Stimulated activated CD4-positive, alpha-beta T cell treated with anti-CD3 and anti-CD28 coated beads, TNF-alpha, amount 100 ng/mL, for 1 hour (primary cell): ENCODE results near the gene SLC44A3.
"Not testable (repeated sequence)": the region's sequence is repeated elsewhere in the genome, so short reads cannot be mapped to it uniquely, and the experiment has no call there.

ENCODE experiments used
- DNase-seq, 3 donors: peaks; one replicate each; pipeline ENCODE4 v3.0.0-alpha.2; 2020; ENCODE audit warnings: low read depth in 3 of 3, low spot score in 1 of 3

The SLC44A3 gene

DNA sequence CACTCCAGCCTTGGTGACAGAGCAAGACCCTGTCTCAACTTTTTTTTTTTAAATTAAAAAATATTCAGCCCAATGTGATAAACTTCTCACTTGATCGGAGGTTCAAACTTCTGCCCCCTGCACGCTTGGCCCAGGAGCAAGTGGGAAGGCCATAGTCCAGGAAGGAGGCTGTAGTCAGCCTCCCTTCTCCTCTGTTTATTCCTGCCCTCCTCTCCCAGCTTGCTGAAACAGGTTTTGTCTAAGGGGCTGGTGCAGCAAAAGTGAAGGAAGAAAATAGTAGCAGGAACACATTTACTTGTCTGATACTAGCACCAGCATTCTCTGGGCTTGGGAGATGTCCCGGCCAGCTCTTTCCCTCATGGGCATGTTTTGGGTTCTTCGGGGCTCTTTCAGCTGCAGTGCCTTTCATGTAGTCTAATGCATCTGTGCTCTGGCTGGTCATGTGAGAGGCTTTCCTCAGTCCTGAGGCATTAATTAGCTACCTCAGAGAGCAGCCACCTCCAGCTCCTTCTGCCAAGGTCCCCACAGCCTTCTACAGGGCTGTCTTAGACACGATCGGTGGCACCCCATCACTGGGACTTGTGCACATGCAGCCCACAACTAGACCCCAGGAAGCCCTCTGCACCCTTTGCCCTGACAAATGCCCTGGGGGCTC, 12.9 kb downstream of the SLC44A3 start:
- no peak for DNase-seq

DNA sequence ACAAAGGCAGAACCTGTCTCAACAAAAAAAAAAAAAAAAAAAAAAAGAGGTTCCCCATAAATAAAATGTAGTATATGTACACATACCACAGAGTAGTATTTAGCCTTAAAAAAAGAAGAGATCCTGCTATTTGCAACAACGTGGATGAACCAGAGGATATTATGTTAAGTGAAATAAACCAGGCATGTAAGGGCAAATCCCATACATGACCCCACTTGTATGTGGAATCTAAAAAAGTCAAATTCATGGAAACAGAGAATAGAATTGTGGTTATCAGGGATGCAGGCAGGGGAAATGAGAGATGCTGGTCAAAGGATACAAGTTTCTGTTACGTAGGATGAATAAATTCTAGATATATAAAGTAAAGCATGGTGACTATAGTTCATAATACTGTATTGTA, 16.7 kb downstream of the SLC44A3 start:
- no peak for DNase-seq

DNA sequence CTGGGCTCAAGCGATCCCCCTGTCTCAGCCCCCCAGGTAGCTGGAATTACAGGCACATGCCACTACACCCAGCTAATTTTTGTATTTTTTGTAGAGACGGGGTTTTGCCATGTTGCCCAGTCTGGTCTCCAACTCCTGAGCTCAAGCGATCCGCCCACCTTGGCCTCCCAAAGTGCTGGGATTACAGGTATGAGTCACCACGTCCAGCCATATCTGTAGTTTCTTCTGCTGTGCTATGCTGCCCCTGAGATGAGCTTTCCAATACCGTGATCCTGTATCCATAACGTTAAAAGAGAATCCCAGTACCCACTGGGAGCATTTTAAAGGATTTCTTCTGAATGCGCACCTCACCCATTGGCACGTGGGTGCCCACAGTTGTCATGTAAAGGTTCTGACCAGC, 20.2 kb downstream of the SLC44A3 start:
- DNase-seq: not testable (repeated sequence)

DNA sequence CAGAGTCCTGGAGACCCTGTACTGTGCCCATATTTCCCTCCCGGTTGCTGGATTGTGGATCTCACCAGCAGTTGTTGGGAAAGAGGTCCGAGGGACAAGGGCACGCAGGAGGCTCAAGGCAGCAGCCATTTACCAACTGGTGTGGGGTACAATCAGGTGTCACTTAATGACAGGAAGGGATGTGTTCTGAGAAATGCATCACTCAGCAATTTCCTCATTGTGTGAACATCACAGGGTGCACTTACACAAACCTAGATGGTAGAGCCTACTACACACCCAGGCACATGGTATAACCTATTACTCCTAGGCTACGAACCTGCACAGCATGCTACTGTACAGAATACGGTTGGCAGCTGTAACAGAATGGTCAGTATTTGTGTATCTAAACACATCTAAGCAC, 20.7 kb downstream of the SLC44A3 start:
- DNase-seq: no peak

DNA sequence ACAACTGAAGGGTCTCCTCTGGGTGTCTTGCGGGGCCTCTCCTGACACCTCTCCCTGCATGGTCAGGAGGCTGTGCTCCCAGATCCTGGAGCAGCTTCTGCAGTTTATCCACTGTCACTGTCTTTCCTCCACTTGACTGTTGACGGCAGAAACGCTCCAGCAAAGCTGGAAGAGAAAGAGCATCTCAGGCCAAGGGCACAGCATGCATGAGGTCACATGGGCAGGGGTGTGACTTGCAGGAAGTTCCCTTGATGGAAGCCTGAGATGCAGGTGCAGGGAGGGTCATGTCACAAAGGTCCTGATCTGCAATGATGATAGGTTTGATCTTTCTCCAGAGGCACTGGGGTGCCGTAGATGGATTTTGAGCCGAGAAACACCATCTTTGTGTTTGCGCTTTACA, 23.3 kb downstream of the SLC44A3 start:
- no peak for DNase-seq

DNA sequence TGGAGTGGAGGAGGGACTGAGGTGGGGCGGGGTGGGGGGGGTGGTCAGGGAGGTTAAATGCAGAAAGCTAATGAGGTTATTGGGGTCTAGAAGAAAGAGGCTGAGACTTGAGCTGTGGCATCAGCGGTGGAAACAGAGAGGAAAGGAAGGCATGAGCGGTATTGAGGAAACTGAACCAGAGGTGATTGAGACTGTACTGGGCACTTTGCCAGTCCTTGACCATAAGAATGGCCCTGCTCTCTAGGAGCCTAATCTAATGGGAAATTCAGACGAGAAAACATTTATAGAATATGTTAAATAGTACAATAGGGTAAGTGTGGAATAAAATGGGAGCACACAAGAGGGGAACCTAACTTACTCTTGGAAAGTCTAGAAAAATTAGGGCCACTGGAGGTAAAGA, 23.7 kb downstream of the SLC44A3 start:
- no peak for DNase-seq

DNA sequence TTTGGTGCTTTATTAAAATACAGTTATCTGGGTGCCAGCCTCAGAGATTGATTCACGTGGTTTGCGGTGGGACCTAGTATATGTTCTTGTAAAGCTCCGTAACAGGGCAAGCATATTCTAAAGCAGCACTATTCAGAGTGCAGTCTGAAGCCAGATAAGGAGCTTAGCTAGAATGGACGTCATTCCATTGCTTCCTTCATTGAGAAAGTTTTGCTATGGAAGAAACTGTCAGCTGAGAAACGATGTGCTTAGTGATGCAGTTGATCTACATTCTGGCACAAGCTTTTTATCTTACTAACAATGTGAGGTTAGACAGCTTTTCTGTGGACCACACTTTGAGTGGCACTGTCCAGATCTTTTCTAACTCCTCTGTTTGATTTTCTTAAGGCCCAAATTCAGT, 26.2 kb downstream of the SLC44A3 start:
- no peak for DNase-seq

DNA sequence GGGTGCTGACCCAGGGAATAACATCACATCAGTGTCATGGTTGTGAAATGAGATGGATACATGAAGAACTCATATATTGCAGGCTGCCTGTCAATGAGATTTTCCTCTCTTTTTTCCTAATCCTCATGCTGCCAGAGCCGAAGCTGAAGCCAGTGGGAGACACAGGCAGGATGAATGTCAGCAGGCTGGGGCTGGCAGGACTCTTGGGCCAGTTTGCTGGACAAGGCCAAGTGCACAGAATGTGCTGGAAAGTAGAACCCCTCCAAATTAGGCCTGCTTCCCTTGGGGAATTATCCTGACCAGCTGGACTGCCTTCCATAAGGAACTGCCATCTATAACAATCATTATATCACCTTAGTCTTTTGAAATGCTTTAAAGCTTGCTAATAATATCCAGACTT, 31.4 kb downstream of the SLC44A3 start:
- no peak for DNase-seq

DNA sequence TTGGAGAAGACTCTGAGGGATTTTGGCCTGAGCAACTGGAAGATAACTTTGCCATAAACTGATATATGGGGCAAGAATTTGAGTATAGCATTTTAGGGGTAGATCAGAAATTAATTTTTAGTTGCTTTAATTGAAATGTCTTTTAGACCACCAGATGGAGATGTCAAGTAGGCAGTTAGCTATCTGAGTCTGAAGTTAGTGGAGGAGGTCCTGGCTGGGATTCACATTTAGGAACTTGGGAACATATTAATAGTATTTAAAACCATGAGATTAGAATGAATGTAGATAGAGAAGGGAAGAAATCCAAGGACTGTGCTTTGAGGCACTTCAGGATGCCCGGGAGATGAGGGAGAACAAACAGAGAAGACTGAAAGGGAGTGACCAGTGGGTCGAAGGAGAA, 32.6 kb downstream of the SLC44A3 start:
- DNase-seq: no peak

DNA sequence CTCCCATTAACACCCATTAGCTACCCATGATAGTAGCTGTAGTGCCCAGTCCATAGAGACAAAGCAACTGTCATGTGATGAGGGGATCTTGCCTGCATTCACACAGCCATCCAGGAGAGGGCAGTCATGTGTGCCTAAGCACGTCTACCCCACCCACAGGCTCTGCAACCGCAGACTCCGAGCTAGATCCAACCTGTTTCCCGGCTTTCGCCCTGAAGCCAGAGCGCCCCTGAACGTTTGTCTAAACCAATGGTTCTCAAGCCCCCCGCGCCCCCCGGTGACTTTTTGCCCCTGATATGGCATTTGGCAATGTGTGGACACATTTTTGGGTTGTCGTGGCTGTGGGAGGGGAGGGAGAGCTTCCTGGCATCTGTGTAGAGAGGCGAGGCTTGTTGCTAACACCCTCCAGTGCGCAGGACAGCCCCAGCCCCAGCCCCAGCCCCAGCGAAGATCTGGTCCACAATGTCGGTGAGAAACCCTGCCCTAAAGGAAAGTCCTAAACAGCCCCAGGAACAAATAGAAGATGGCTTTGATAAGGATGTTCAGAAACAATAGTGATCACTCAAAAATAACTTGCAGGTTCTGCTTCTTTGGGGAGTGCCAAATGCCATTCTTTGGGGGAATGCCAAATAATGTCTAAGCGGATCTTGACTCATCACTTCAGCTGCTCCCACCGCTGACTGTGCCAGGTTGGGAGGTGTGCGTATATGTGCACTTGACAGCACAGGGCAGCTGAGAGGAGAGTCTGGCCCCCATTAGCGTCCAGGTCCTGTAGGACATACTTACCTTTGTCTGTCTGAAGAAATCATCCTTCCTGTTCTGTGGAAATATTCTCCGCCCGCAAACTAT, 34.5 kb downstream of the SLC44A3 start:
- DNase-seq: peak; percentile 23 to 50 (median 45)

DNA sequence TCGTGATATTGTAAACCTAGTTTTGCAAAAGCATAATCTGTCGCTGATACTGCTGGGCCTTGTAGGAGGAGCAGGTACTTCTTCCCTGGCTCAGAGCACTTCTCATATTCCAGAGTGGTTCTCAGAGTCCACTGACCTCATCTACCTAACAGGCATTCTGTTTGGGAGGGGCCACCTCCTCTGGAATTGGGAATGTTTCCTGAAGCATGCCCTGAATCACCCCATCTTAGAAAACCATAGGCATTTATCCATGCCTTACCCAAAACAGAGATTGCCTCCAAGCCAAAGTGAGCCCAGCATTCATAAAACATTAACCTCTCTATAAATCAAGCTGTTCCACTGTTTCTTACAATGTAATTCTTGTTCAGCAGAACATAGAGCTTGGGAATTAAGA, 35.1 kb downstream of the SLC44A3 start:
- no peak for DNase-seq

DNA sequence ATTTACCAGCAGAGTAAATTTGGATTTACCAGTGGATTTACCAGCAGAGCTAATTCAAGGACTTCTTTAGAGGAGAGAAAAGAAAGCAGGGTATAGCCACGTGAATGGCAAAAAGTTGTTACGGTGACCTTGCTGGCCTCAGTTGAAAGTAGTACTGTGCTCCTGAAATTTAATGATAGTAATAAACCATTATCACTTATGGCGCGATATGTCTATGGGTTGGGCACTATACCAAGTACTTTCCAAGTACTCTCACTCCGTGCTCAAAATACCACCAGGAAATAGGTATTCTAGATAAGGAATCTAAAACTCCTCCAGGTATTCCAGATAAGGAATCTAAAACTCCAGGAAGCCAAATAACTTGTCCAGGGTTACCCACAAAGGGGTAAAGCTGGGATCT, 35.8 kb downstream of the SLC44A3 start:
- no peak for DNase-seq

DNA sequence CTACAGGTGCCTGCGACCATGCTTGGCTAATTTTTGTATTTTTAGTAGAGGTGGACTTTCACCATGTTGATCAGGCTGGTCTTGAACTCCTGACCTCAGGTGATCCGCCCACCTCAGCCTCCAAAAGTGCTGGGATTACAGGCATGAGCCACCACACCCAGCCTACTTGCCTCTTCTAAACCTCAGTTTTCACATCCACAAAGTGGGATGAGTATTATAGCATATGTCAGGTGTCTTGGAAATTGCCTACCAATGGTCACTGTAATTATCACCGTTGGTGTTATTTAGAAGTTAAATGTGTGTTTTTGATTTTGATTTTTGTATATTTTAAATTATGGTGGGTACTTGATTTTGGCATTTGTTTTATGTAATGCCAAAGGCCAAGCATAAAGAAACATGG, 36.7 kb downstream of the SLC44A3 start:
- DNase-seq: no peak

DNA sequence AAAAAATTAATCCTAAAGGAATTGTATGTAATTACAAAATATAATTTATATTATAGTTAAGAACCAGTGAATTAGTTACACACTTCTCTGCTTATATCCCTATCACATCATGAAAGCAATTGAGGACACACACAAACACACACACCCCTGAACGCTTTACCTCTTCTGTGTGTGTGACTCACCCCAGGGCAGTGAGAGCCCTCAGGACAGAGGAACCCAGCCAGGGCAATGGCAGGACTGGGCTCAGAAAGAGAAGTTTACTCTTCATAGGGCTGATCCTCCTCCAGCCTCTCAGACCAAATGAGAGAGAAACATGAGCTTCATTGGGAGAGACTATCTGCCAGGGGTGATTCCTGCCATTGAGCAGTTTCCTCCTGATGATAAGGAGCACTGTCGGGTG, 38.1 kb downstream of the SLC44A3 start:
- no peak for DNase-seq

DNA sequence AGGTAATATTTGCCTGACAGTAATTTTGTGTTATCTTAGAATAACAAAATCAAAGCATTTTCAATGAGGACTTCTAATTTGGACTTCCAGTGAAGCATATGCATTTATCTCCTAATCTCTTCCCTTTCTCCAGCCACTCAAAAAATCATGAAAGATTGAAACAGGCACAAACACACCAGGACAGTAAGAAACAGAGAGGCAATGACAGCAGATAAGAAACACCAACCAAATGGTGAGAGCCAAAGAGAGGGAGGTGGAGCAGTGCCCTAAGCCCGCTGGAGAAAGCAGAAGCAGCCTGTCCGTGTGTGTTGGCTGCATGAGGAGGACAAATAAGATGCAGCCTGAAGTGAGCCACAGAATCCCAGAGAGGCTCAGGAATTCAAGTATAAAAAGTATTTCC, 39.0 kb downstream of the SLC44A3 start:
- no peak for DNase-seq

DNA sequence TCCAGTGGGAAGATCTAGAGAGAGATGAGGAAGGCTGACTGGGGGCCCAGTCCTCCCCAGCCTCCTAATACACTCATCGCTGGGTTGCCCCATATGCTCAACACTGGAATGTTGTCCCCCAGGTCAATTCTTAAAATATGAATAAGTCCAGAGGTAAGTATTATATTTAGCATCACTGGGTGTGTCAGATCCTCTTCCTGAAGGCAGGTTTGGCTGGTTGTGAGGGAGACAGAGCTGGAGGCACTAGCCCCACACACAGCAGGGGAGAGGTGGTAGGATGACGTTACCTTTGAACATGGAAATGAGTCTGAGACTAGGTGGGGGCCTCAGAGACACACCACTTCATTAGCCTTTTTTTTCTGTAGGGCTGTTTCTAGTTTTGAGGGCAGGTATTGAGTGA, 42.6 kb downstream of the SLC44A3 start:
- no peak for DNase-seq

DNA sequence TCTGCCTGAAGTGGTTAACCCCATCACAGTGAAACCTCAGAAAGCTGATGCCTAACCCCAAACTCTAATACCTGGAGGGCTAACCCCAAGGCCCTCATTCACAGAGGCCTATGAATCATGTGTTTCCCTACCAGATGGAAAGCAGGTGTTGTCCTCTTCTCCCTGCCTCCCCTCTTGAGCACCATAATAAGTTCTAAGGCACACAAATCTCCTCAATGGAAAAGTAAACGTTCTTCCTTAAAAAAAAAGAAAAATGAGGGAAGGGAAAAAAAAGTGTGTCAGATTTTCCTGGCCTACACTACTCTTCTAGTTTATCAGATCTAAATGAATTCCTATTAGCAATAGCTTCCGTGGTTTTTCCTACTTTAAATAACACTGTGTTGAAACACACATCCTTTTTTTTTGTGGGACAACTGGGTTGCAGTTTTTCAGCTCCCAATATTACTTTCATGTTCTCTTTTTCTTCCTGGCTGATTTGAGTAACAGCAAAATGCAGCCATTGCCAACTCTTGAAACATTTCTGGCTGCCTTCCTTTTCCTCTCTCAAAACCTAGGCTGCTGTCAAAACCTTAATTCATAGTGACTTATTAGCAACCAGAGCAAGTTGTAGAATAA, 43.2 kb downstream of the SLC44A3 start:
- DNase-seq: no peak

DNA sequence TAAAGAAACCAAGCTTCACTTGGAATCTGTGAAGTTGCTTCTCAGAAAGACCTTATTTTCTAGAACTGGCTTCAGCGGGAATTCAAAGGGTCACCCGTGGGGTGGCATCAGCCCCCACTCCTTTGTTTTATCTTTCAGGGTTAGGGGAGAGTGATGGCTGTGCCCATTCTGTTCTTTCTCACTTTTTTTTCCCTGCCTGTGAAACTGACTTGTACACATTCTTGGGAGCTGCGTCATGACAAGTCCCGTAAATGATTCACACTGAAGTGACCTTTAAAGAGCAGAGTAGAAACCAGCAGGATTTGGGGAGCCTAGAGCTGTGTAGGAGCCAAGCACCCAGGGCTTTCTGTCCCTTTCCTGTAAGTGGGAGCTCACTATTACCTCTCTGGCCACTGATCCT, 43.8 kb downstream of the SLC44A3 start:
- DNase-seq: no peak

DNA sequence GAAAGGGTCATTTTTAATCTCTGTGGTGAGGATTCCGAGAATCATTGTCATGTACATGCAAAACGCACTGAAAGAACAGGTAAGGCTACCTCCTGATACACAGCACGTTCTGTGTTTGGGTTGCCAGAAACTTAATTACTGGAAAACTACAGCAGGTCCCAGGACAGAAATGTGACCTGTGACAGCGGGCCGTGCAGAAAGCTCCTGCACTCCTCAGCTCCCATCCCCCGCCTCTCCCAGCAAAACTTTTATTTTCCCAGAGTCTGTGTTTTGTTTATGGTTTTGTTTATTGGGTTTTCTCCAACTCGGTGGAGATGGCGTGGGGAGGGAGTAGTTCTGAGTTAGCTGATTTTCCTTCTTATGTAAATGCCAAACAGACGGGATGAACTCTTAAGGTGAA, 44.7 kb downstream of the SLC44A3 start:
- DNase-seq: no peak

DNA sequence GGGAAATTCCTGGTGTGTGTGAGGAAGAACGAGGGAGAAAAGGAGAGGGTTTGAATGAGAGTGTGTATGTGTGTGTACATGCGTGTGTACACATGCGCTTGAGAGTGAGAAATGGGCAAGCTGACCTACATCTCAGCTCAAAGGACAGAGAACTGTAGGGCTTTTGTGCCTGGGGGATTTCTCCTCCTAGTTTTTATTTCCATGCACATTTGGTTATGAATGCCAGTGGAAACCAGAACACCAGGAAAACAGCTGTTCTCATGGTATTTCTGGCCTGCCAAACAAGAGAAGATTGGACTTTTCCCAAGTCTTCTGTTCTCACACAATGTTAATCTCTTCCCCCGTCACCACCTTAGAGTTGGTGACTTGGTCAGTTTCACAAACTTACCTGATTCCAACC, 45.2 kb downstream of the SLC44A3 start:
- DNase-seq: no peak

DNA sequence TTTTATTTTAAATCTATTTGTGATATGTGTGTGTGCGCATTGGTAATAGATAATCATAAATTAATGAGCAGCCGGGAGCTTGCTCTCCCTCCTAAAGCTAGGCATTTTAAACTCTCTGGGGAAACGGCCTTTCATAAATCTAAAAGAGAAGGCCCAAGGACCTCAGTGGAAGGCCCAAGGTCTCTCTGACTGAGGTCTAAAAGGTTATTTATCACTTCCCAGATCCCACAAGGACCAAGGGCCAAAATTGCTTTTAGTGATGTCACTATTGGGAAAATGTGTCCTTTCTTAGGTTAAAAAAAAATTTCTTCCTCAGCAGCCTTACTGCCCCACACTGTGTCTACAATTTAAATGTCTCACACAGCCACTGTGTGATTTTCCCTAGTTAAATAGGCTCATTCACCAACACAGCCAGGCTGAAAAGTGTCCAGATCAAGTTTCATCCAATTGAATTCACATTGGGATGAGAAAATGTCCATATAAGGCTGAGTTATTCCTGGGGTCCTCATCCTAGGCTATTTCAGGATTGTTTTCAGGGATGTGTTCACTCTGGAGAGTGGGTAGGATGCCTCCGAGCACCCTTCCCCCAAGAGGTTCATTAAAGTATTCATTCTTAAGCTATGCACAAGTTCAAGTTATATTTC, 46.1 kb downstream of the SLC44A3 start:
- no peak for DNase-seq

DNA sequence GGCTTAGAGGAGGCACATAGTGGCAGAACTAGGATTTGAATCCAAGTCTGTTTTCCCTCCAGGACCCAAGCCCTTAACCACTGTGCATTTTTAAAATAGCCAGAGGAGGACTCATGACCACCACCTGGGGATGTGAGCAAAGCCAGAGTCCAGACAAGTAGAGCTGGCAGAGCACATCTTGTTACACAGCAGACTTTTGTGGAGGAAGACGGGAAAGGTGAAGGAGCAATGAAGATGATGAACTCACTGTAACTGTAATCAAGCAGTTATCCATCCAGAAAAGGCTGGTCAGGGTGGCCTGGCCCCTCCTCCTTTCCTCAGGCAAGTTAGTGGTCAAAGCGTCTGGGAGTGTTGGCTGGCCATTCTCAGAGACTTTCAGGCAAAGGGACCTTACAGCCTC, 50.9 kb downstream of the SLC44A3 start:
- no peak for DNase-seq
